Smooth muscle cell of the umbilical artery (primary cell): ENCODE data around the gene C17orf113. TPM values are rescaled to one million over a fixed set of nuclear protein-coding genes. Genes with fewer than 3 reads are reported as not detected.

Source experiments
- total RNA-seq: library from RNA; depleted of rRNA; stranded (reverse); fragments of >200 nt; gene quantifications from 2 replicates; pipeline ENCODE4 v1.2.3, GENCODE V29; 2014

The C17orf113 gene
- total RNA-seq, result under 0.01 and 0.09 TPM in 2 replicates

GRCh38 chr17:42050393-42051012 is at the start of gene C17orf113:
TSS of gene C17orf113 (minus strand) at chr17:42050601. CDS start at chr17:42043376, 7,225 bp downstream.

GRCh38 chr17:42097691-42098631 is 47.6 kb upstream of the C17orf113 start, which contains the start of gene ZNF385C:
TSS of gene ZNF385C (minus strand) at chr17:42098473. CDS start at chr17:42063056, 35,417 bp downstream.

GRCh38 chr17:42019509-42020404 is 30.6 kb downstream of the C17orf113 start, which contains the start of gene NKIRAS2:
TSS of gene NKIRAS2 (plus strand) at chr17:42020090. CDS start at chr17:42021578, 1,488 bp downstream.

GRCh38 chr17:42016941-42017865 is 33.2 kb downstream of the C17orf113 start, which contains the start of gene DNAJC7:
TSS of gene DNAJC7 (minus strand) at chr17:42017439. CDS start at chr17:42017416, 23 bp downstream.

Other genes starting within 250 kb of the C17orf113 start
- 146 and 214 TPM in 2 replicates for gene P3H4, start 238.7 kb downstream of the C17orf113 start, total RNA-seq
- 1,225 and 1,584 TPM in 2 replicates for gene FKBP10, start 237.6 kb downstream of the C17orf113 start, total RNA-seq
- 35.4 and 44.5 TPM in 2 replicates for gene NT5C3B, start 214.4 kb downstream of the C17orf113 start, total RNA-seq
- gene KLHL10, start 212.8 kb downstream of the C17orf113 start, total RNA-seq, result 0.28 TPM in 1 of 2 replicates, not detected in the other
- gene KLHL11, start 185.2 kb downstream of the C17orf113 start, total RNA-seq, result 30.0 and 32.6 TPM in 2 replicates
- 379 and 587 TPM in 2 replicates for gene ACLY, start 131.7 kb downstream of the C17orf113 start, total RNA-seq
- gene ODAD4, start 120.0 kb downstream of the C17orf113 start, total RNA-seq, result 0.30 and 0.37 TPM in 2 replicates
- gene CNP, start 83.8 kb downstream of the C17orf113 start, total RNA-seq, result 37.7 and 51.1 TPM in 2 replicates
- gene DNAJC7, start 33.2 kb downstream of the C17orf113 start, total RNA-seq, result 65.3 and 71.3 TPM in 2 replicates
- gene NKIRAS2, start 30.5 kb downstream of the C17orf113 start, total RNA-seq, result 20.8 and 29.6 TPM in 2 replicates
- not detected in 2 replicates for gene ZNF385C, start 47.9 kb upstream of the C17orf113 start, total RNA-seq
- 6.8 and 10.3 TPM in 2 replicates for gene DHX58, start 62.1 kb upstream of the C17orf113 start, total RNA-seq
- gene KAT2A, start 70.8 kb upstream of the C17orf113 start, total RNA-seq, result 10.7 and 16.7 TPM in 2 replicates
- 0.14 TPM in 1 of 2 replicates, not detected in the other for gene HSPB9, start 72.2 kb upstream of the C17orf113 start, total RNA-seq
- 63.0 and 86.9 TPM in 2 replicates for gene RAB5C, start 104.4 kb upstream of the C17orf113 start, total RNA-seq
- not detected in 2 replicates for gene KCNH4, start 130.5 kb upstream of the C17orf113 start, total RNA-seq
- gene HCRT, start 134.9 kb upstream of the C17orf113 start, total RNA-seq, result not detected in 2 replicates
- gene GHDC, start 143.9 kb upstream of the C17orf113 start, total RNA-seq, result 7.0 and 9.2 TPM in 2 replicates
- 27.3 and 29.7 TPM in 2 replicates for gene STAT5B, start 225.8 kb upstream of the C17orf113 start, total RNA-seq
- 4.9 and 19.0 TPM in 2 replicates for gene STAT5A, start 237.9 kb upstream of the C17orf113 start, total RNA-seq